HG03175 (cell line): ENCODE data around the gene TLN1.

ENCODE experiments used
- ATAC-seq: cut with Tn5 transposase; IDR thresholded peaks from one replicate; pipeline ENCODE4 v1.9.1; 2021; ENCODE audit warnings: mild to moderate bottlenecking, moderate library complexity; ENCODE audit not compliant: unreplicated experiment

Gene TLN1

GRCh38 chr9:35650341-35651158, 81.4 kb downstream of the TLN1 start, which contains the start of gene SIT1:
Gene SIT1 (minus strand): TSS chr9:35650931. CDS start chr9:35650853, 78 bp downstream.
- no peak for ATAC-seq

- no peak for ATAC-seq
Observed at GRCh38 chr9:35649431-35650340, 82.3 kb downstream of the TLN1 start.
